Measurements from ENCODE around the gene TAS2R41. TPM values are rescaled to one million over a fixed set of nuclear protein-coding genes. Genes with fewer than 3 reads are reported as not detected.
"Not testable (repeated sequence)": the region's sequence is repeated elsewhere in the genome, so short reads cannot be mapped to it uniquely, and the experiment has no call there.

Gene TAS2R41
- polyA plus RNA-seq, 3 donors, result not detected

DNA sequence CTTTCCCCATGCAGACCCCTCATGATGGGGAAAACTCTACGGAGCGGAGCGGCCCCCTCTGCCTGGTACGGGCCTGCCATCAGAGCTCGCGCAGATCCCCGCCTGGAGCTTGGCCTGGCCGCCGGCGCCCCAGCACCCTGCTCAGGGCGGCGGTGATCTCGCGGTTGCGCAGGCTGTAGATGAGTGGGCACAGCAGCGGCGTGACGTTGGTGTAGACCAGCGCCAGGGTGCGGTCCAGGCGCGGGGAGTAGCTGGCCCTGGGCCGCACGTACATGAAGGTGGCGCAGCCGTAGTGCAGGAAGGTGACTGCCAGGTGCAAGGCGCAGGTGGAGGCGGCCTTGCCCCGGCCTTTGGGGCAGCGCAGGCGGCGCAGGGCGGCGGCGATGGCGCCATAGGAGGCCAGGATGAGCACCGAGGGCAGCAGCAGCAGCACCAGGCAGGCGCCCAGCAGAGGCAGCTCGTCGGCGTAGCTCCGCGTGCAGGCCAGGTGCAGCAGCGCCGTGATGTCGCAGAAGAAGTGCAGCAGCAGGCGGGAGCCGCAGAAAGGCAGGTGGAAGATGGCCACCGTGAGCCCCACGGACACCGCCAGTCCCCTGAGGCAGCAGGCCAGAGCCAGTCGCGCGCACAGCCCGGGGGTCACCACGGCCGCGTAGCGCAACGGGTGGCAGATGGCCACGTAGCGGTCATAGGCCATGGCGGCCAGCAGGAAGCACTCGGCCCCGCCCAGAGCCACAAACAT, 33.4 kb downstream of the TAS2R41 start:
- no peak for DNase-seq (ENCODE audit: extremely low read depth in 1 of 11, low read depth in 9 of 11, low spot score in 4 of 11)

DNA sequence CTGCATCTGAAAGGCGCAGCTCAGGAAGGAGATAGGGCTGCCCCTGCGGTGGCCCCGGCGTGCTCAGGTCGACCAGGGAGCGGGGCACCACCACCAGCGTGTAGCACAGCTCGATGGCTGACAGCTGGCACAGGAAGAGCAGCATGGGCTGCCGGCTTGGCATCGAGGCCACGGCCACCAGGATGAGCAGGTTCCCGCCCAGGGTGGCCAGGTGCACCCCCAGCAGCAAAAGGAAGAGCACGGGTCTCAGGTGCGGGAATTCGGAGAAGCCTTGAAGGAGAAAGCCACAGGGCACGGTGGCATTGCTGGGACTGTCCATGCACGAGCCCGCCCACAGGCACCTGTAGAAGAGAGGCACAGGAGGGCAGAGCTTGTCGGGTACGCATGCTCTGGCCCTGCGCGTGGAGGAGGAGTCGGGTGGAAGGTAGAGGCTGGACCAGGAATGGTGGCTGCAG, 33.9 kb downstream of the TAS2R41 start:
- DNase-seq (ENCODE audit: extremely low read depth in 1 of 11, low read depth in 9 of 11, low spot score in 4 of 11), result no peak

DNA sequence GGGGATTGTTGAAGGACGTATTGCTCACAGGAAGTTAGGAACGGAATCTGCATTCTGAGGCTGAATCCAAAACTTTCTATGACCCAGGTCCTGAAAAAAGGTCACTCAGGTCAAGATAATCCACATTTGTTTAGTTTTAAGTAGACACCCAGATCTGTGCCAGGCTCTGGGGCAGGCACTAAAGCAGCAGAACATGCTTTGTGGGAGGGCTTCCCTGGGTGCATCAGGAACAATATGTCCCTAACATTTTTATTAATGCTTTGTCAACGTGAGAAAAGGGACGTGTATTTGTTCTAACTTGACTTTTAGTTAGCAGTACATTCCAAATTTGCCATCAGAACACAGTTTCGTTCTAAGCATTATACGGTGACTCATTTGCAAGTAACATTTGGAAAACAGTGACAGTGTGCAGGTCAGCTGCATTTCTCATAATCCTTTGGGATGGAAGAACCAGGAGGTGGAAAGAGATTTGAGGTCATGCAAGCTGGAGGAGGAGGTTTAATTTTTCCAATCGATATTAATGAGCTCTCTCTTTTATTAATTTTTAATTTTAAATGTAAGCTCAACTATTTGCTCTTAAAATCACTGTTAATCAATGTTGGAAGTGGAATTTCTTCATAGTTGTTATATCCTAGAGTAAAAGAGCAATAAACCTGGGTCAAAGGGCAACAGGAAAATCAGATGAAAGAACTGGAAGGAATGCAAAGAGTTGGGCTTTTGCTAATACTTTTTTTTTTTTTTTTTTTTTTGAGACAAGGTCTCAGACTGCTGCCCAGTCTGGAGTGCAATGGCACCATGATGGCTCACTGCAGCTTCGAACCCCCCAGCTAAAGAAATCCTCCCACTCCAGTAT, 35.0 kb downstream of the TAS2R41 start:
- DNase-seq (ENCODE audit: extremely low read depth in 1 of 11, low read depth in 9 of 11, low spot score in 4 of 11), result no peak

GRCh38 chr7:143514487-143514886, 36.8 kb downstream of the TAS2R41 start:
- no peak for DNase-seq (ENCODE audit: extremely low read depth in 1 of 11, low read depth in 9 of 11, low spot score in 4 of 11)

- no peak for DNase-seq (ENCODE audit: extremely low read depth in 1 of 11, low read depth in 9 of 11, low spot score in 4 of 11)
Measured at GRCh38 chr7:143514995-143515735, 37.5 kb downstream of the TAS2R41 start.

- no peak for DNase-seq (ENCODE audit: extremely low read depth in 1 of 11, low read depth in 9 of 11, low spot score in 4 of 11)
Measured at GRCh38 chr7:143516981-143517380, 39.3 kb downstream of the TAS2R41 start.

DNA sequence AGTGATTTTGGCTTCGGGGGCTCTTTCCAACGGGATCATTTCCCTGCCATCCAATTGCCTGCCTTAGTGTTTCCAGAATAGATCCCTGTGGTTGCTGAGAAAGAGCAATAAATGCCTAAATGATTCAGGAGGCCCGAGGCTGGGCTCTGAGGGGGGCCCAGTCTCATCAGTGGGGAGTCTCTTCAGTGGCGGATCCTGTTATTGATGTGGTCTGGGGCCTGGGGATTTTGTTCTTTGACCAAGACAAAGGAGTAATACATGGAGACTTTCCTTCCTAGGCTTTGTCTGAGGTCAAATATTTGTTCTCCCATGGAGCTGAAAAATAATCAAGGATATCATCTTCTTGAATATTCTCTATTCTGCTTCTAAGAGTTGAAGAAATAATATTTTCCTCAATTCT, 40.8 kb downstream of the TAS2R41 start:
- DNase-seq (ENCODE audit: extremely low read depth in 1 of 11, low read depth in 9 of 11, low spot score in 4 of 11), result no peak

GRCh38 chr7:143518941-143519340, 41.3 kb downstream of the TAS2R41 start:
- DNase-seq (ENCODE audit: extremely low read depth in 1 of 11, low read depth in 9 of 11, low spot score in 4 of 11), result no peak

DNA sequence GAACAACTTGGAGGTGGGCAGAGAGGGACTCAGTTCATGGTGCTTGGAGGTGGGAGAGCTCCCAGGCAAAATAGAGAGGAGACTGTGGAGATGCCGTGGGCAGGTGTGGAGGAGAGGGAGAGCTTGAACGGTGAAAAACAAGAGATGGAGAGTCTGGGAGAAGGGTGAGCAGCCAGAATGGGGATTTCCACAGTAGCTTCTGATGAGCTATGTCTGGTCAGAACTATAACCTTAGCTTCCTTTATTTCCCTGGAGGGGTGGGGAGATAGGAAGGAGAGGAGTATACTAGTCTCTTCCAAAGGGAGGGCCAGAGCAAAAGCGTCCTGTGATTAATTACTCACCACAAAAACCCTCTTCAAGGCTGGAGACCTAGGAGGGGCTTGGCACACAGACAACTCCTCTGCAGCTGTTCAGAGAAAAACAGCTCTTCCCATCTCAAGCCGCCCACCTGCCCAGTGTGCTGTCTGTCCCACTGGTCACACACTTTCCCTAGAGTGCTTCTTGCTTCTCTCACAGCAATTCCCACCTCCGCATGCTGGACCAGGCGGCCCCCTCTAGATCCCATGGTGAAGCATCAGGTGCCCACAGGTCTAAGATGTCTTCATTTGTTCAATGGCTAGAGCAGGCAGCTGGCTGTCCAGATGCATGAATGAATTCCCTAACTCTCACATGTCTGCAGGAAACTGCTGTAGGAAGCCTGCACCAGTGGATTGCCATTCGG, 41.9 kb downstream of the TAS2R41 start:
- no peak for DNase-seq (ENCODE audit: extremely low read depth in 1 of 11, low read depth in 9 of 11, low spot score in 4 of 11)

DNA sequence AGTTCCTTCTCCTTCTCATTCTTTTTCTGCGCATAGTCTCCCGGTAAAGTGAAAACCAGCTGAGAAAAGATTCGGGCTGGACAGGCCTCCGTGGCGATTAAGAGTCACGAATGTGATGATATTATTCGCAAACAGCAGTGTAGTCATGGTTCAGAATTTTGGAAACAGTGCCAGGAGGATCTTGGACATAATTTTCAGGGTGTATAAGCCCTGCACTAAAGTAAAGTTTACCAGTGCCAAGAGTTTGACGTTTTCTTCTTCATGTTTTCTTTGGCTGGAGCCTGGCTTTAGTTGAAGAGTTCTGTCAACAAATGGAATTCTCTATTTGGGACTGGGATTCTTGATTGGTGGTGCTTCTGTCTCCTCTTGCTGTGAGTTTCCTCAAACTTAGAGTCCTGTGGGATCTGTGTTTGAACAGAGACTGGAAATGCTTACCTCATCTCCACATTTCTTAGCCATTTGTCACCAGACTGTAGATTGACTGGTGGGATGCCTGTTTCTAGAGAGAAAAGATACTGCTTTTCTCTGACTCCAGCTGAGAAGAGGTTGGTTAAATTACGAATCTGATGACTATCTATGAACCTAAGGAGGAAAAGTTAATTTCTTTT, 44.7 kb downstream of the TAS2R41 start:
- DNase-seq (ENCODE audit: extremely low read depth in 1 of 11, low read depth in 9 of 11, low spot score in 4 of 11), result not testable (repeated sequence)

Other genes with a start within 250 kb of the TAS2R41 start
- 100 to 1,000 TPM; 182 to 219 (median 191) TPM for gene GSTK1, start 214.4 kb upstream of the TAS2R41 start, polyA plus RNA-seq (ENCODE audit: insufficient read length in 3 of 3)
- gene TMEM139, start 192.9 kb upstream of the TAS2R41 start, polyA plus RNA-seq (ENCODE audit: insufficient read length in 3 of 3), result 10 to 100 TPM; 48.7 to 58.1 (median 55.9) TPM
- gene CASP2, start 189.5 kb upstream of the TAS2R41 start, polyA plus RNA-seq (ENCODE audit: insufficient read length in 3 of 3), result 10 to 100 TPM; 47.5 to 58.4 (median 53.1) TPM
- under 1 TPM; 0.15 to 0.23 (median 0.20) TPM for gene CLCN1, start 161.8 kb upstream of the TAS2R41 start, polyA plus RNA-seq (ENCODE audit: insufficient read length in 3 of 3)
- 1 to 10 TPM; 2.6 to 2.7 (median 2.6) TPM for gene FAM131B, start 115.2 kb upstream of the TAS2R41 start, polyA plus RNA-seq (ENCODE audit: insufficient read length in 3 of 3)
- gene ZYX, start 96.5 kb upstream of the TAS2R41 start, polyA plus RNA-seq (ENCODE audit: insufficient read length in 3 of 3), result 10 to 100 TPM; 70.1 to 96.0 (median 92.8) TPM
- 10 to 100 TPM; 18.3 to 19.6 (median 18.9) TPM for gene EPHA1, start 69.0 kb upstream of the TAS2R41 start, polyA plus RNA-seq (ENCODE audit: insufficient read length in 3 of 3)
- not detected for gene TAS2R60, start 34.4 kb upstream of the TAS2R41 start, polyA plus RNA-seq (ENCODE audit: insufficient read length in 3 of 3)
- gene CTAGE15, start 93.9 kb downstream of the TAS2R41 start, polyA plus RNA-seq (ENCODE audit: insufficient read length in 3 of 3), result 1 to 10 TPM in 2 of 3 donors, under 1 TPM in 1; 0.43 to 1.7 (median 1.5) TPM
- gene TCAF2, start 143.1 kb downstream of the TAS2R41 start, polyA plus RNA-seq (ENCODE audit: insufficient read length in 3 of 3), result 1 to 10 TPM; 2.3 to 3.8 (median 3.0) TPM